Fibroblast of the aortic adventitia (primary cell): Measurements from ENCODE around the gene BTNL8. TPM values are rescaled to one million over a fixed set of nuclear protein-coding genes. Genes with fewer than 3 reads are reported as not detected.

ENCODE experiments used
- DNase-seq: peaks from one replicate; pipeline ENCODE4 v3.0.0-alpha.2; 2010; ENCODE audit warnings: low read depth
- H3K4me3 ChIP-seq: 2 replicates; pipeline ENCODE4 v1.5.1; 2011; ENCODE audit warnings: low read depth, mild to moderate bottlenecking, control low read depth, low read length, moderate library complexity
- total RNA-seq: library from RNA; depleted of rRNA; stranded (reverse); fragments of >200 nt; gene quantifications from 2 replicates; pipeline ENCODE4 v1.2.3, GENCODE V29; 2012; ENCODE audit warnings: low replicate concordance
- TF ChIP-seq, protein P1 (sequence below): IDR thresholded peaks from 2 replicates; pipeline ENCODE4 v1.5.1; 2011; ENCODE audit warnings: mild to moderate bottlenecking, low read length, control low read depth, inconsistent platforms; ENCODE audit not compliant: insufficient read depth

Gene BTNL8
- total RNA-seq, 1 donor, result not detected

DNA sequence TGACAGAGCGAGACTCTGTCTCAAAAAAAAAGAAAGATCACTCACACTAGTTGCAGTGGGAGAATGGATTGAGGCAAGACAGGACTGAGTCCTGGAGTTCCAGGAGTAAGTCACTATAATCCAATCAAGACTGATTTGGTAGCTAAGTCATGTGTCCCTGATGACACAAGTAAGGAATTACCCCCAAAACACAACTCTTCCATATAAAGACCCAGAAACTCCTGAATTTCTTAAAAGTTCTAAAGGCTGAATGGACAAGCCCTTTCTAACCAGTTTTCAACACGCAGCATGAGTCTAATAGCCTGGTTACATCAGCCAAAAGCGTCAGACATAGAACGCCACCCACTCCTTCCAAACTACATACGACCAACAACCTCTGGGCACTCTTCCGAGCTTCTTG, 40.4 kb upstream of the BTNL8 start:
- TF ChIP-seq, protein P1, sequence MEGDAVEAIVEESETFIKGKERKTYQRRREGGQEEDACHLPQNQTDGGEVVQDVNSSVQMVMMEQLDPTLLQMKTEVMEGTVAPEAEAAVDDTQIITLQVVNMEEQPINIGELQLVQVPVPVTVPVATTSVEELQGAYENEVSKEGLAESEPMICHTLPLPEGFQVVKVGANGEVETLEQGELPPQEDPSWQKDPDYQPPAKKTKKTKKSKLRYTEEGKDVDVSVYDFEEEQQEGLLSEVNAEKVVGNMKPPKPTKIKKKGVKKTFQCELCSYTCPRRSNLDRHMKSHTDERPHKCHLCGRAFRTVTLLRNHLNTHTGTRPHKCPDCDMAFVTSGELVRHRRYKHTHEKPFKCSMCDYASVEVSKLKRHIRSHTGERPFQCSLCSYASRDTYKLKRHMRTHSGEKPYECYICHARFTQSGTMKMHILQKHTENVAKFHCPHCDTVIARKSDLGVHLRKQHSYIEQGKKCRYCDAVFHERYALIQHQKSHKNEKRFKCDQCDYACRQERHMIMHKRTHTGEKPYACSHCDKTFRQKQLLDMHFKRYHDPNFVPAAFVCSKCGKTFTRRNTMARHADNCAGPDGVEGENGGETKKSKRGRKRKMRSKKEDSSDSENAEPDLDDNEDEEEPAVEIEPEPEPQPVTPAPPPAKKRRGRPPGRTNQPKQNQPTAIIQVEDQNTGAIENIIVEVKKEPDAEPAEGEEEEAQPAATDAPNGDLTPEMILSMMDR, result no peak
- no peak overlapping the region for H3K4me3 ChIP-seq
- no peak for DNase-seq

DNA sequence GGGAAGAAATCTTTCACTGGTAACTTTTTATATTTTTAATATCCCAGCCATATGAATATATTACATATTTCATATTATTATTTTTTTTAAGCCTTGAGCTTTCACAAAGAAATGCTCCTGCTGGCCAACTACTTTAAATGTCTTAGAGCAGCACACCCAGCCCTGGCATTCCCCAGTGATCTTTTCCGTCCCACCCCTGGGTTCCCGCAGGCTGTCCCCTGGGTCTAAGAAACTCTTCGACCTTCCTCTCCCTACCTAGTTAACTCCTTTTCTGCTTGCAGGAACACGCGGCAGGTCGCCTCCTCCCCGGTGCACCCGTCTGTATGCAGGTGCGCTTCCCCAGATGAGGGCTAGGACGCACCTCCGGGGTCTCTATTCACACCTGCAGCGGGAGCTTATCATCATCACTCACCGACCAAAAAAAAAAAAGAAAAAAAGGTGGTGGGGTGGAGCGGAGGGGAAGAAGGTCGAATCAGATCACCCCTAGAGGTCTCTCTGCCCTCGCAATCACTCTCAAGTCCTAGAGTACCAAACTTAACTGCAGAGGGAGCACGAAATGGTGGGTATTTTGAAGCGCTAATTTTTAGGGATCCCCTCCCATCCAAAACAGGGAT, 38.6 kb upstream of the BTNL8 start:
- TF ChIP-seq, protein P1, result peak; percentile 21
- peak; percentile 32 for DNase-seq
- H3K4me3 ChIP-seq, result peak overlapping the region; percentile 96

DNA sequence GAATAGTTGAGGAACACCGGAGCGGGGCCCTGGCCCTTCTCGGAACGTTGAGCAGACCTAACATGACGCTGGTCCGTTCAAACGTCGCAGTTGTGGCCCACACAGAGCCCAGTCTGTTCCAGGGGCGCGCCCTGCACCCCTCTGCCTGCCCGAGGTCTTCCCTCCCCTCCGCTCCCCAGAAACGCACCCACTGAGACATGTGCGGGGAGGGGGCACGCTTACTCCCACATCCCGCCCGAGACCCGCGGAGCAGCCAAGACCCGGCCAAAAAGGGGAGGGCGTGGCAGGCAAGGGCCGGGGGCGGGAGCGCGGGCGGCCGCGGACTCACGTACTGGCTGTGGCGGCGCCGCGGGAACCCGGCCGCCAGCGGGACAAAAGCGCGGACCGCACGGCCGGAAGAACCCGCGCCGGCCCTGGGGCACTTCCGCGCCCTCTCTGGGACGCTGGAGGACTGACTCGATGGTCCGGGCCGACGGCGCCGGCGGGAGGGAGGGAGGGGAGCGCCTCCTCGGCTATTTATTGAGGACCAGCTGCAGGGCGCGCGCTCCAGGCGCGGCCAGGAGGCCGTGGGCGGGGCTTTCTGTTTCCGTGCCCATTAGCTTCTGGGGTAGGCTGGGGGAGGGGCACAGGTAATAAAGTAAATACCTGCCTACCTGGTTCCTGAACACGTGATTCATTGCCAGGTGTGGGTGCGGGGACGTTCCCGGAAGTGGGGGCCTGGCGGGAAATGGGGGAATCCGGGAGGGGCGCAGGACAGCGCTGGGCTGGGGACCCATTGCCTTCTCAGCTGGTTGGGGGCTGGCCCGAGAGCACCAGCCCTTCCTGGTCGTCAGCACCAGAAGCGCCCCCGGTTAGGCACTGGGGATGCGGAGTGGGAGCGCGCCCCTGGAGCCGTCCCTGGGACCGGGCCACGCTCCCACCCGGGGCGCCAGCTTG, 37.8 kb upstream of the BTNL8 start, which contains the start of gene ZFP62:
Gene ZFP62, minus strand, starts transcription at position 390 of the 936 bp plus-strand sequence. Its CDS starts 57 bp downstream, at position 333.
- TF ChIP-seq, protein P1, result peak; percentile 19
- H3K4me3 ChIP-seq, result peak within 1 kb of the TSS; percentile 96
- peak; percentile 86 for DNase-seq

DNA sequence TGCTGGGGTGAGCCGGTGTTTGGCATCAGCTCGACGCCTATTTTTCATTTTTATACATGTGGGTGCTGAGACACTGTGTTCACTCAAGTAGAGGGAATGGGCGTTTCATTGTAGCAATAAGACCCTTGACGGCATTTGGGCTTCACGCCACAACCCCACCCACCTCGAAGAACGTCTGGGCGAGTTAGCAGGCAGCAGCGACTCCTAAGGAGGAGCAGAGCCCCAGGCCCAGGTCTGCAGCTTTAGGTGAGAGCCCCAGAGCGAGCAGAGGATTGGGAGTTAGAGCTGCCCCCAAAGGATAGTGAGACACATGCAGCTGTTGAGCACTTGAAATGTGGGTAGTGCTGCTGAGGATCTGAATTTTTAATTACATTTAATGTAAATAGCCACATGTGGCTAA, 36.3 kb upstream of the BTNL8 start:
- no peak for DNase-seq
- TF ChIP-seq, protein P1, result no peak
- no peak overlapping the region for H3K4me3 ChIP-seq

DNA sequence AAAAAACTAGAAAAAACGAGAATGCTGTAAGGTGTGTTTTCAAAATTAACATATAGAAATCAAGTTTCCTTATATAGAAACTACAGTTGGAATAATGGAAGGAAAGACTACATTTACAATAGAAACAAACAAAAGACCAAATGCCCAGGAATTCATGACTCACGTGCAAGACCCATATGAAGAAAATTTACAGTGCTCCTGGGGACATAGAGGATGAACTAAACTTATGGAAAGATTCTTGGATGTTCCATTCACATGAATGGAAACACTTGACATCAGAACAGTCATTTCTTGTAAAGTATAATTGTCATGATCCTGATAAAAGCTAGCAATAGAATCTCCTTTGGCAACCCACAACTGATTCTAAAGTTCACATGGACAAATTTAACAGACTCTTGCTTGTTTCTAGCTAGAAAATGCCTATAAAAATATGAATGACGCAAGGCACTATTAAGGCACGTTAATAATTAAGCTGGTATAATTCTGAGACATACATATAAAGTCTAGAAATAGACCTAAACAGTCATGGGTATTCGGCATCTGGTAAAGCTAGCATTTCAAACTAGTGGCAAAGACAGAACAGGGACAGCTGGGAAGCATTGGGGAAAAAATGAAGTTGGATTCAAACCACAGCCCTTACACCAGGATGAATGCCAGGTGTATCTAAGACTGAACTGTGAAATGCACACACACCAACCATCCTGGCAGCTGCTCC, 32.8 kb upstream of the BTNL8 start:
- no peak for DNase-seq
- H3K4me3 ChIP-seq, result no peak overlapping the region
- TF ChIP-seq, protein P1, result no peak

DNA sequence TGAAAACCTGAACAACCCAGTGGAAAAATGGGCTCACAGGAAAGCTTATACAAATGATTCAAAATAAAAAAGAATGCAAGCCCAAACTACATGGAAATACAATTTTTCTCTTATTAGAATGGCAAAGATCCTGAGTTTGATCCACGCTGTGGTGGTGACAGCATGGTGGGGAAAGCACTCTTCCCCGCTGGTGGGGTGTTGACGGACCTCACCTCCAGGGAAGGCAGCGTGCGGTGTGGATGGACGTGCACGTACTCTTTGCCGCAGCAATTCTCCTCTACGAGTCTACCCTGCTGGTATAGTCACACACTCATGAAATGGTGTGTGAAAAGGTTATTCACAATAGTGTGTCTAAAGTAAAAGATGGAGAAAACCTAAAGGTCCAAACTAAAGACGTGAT, 32.0 kb upstream of the BTNL8 start:
- H3K4me3 ChIP-seq, result no peak overlapping the region
- no peak for DNase-seq
- TF ChIP-seq, protein P1, result no peak
